ENCODE data around the gene RGL1. TPM values are rescaled to one million over a fixed set of nuclear protein-coding genes. Genes with fewer than 3 reads are reported as not detected.

The RGL1 gene
- total and polyA plus RNA-seq, 9 of the 15 experiments (the other 6 are each of a cell fraction or from before 2014, with no cell fraction given): under 0.01 to 0.07 (median 0.04) TPM

DNA sequence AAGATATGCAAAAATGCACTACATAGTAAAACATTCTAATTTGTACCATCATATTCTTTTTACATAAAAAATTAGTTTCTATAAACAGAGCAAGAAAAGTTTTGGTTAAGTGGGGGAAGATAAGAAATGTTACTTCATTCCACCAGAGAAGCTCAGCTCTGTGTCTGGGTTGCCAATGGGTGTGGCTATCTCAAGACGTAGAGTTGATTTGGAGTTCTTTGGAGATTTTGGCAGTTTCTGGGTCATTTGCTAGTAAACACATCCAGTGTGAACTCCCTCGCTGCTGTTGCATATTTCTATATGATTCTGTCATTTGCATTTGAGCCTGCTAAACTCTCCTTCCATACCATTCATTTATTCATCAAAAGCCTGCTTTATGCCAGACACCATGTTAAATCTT lies 7.2 kb downstream of the RGL1 start:
- Histone ChIP-seq H3K9ac (ENCODE audit: insufficient read depth in 1 of 2, low read depth in 2 of 2, low read length in 2 of 2) (no peak overlapping the region), H3K27me3 (ENCODE audit: control insufficient read depth in 2 of 2, insufficient read depth in 2 of 2, low read length in 2 of 2) (peaks cover 0 to 6% of the 10 kb centered on the region in 2 experiments; a peak in 1 of 5 replicates), H3K4me3 (no peak overlapping the region), H3K4me1 (replicated peaks in 1 of 2; ENCODE audit: control insufficient read depth in 2 of 2, insufficient read depth in 2 of 2, low read length in 2 of 2) (no peaks in the 10 kb centered on the region), H3K36me3 (ENCODE audit: control insufficient read depth, insufficient read depth, low read length) (no peaks in the 10 kb centered on the region), H3K4me2 (ENCODE audit: insufficient read depth, low read length) (no peak overlapping the region), H3K9me3 (replicated peaks; ENCODE audit: control insufficient read depth, insufficient read depth, low read depth, low read length) (no peaks in the 10 kb centered on the region), H3K9me1 (ENCODE audit: control insufficient read depth, insufficient read depth, low read length) (no peaks in the 10 kb centered on the region), H4K20me1 (replicated peaks; ENCODE audit: control insufficient read depth, insufficient read depth, low read length) (no peaks in the 10 kb centered on the region), H2AFZ (ENCODE audit: low read depth, low read length) (no peak overlapping the region), H3K27ac (ENCODE audit: extremely low read depth, low read depth, low read length) (no peak overlapping the region), H3K79me2 (ENCODE audit: control insufficient read depth, insufficient read depth, low read length) (no peaks in the 10 kb centered on the region)
- ATAC-seq (no peak), DNase-seq (ENCODE audit: extremely low read depth in 1 of 4, low spot score in 3 of 4) (no peak), FAIRE-seq (no peak)
- POLR2A ChIA-PET: no interaction called here
- CTCF ChIA-PET (ENCODE audit: low intra/inter-chr PET ratio): no interaction called here
- in situ Hi-C loops (cut with MboI) (no loop called here), intact Hi-C loops (cut with micrococcal nuclease) (no loop called here)
- BruUV-seq (replicated peaks): no TSS peak
- TF ChIP-seq DMBX1 (CRISPR knock-in tag; IDR thresholded peaks at IDR 0.05; ENCODE audit: borderline replicate concordance) (no peak), SAP30 (IDR thresholded peaks at IDR 0.05; ENCODE audit: borderline replicate concordance, insufficient read depth, low read depth, low read length, poor library complexity, severe bottlenecking) (no peak), ZZZ3 (IDR thresholded peaks at IDR 0.05) (no peak), NFYB (IDR thresholded peaks at IDR 0.05; ENCODE audit: extremely low read depth, insufficient read length) (no peak), SMARCA5 (IDR thresholded peaks at IDR 0.05) (no peak), ZNF134 (CRISPR knock-in tag; conservative IDR thresholded peaks at IDR 0.05) (no peak)
- TF ChIP-seq, protein P1, sequence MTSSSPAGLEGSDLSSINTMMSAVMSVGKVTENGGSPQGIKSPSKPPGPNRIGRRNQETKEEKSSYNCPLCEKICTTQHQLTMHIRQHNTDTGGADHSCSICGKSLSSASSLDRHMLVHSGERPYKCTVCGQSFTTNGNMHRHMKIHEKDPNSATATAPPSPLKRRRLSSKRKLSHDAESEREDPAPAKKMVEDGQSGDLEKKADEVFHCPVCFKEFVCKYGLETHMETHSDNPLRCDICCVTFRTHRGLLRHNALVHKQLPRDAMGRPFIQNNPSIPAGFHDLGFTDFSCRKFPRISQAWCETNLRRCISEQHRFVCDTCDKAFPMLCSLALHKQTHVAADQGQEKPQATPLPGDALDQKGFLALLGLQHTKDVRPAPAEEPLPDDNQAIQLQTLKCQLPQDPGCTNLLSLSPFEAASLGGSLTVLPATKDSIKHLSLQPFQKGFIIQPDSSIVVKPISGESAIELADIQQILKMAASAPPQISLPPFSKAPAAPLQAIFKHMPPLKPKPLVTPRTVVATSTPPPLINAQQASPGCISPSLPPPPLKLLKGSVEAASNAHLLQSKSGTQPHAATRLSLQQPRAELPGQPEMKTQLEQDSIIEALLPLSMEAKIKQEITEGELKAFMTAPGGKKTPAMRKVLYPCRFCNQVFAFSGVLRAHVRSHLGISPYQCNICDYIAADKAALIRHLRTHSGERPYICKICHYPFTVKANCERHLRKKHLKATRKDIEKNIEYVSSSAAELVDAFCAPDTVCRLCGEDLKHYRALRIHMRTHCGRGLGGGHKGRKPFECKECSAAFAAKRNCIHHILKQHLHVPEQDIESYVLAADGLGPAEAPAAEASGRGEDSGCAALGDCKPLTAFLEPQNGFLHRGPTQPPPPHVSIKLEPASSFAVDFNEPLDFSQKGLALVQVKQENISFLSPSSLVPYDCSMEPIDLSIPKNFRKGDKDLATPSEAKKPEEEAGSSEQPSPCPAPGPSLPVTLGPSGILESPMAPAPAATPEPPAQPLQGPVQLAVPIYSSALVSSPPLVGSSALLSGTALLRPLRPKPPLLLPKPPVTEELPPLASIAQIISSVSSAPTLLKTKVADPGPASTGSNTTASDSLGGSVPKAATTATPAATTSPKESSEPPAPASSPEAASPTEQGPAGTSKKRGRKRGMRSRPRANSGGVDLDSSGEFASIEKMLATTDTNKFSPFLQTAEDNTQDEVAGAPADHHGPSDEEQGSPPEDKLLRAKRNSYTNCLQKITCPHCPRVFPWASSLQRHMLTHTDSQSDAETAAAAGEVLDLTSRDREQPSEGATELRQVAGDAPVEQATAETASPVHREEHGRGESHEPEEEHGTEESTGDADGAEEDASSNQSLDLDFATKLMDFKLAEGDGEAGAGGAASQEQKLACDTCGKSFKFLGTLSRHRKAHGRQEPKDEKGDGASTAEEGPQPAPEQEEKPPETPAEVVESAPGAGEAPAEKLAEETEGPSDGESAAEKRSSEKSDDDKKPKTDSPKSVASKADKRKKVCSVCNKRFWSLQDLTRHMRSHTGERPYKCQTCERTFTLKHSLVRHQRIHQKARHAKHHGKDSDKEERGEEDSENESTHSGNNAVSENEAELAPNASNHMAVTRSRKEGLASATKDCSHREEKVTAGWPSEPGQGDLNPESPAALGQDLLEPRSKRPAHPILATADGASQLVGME (CRISPR knock-in tag; IDR thresholded peaks at IDR 0.05): no peak
- 0% methylated on average over 2 of the region's 2 CpGs for WGBS (ENCODE audit: insufficient coverage, low coverage, missing lambda C conversion rate)

Measured in K562 (cell line).